Subcutaneous adipose tissue (tissue), 4 donors: ENCODE data around the gene C19orf25. TPM values are rescaled to one million over a fixed set of nuclear protein-coding genes. Genes with fewer than 3 reads are reported as not detected.

Experiments used
- CTCF ChIP-seq: fragments of 450-650 bp; IDR thresholded peaks from one replicate; pipeline ENCODE4 v1.5.1; 2016; ENCODE audit warnings: low read depth, mild to moderate bottlenecking, control low read depth, antibody characterized with exemption, moderate library complexity
- total RNA-seq, 4 donors: library from RNA; depleted of rRNA; stranded (reverse); fragments of >200 nt; gene quantifications; one replicate each; pipeline ENCODE4 v1.1.0, GENCODE V29; 2016

C19orf25 gene
- total RNA-seq, 4 donors from 2014 or later, result 2.9 to 29.4 (median 19.5) TPM

GRCh38 chr19:1428738-1429391 is 50.1 kb downstream of the C19orf25 start:
- no peak for TF ChIP-seq CTCF

- no peak for TF ChIP-seq CTCF
These were observed 51.6 kb downstream of the C19orf25 start for GRCh38 chr19:1427221-1427920.

GRCh38 chr19:1426736-1427135 is 52.3 kb downstream of the C19orf25 start:
- TF ChIP-seq CTCF, result no peak

- no peak for TF ChIP-seq CTCF
These were observed 53.1 kb downstream of the C19orf25 start for GRCh38 chr19:1425902-1426301.

GRCh38 chr19:1425102-1425837 is 53.7 kb downstream of the C19orf25 start:
- no peak for TF ChIP-seq CTCF

GRCh38 chr19:1424192-1424955 is 54.6 kb downstream of the C19orf25 start:
- no peak for TF ChIP-seq CTCF
